ENCODE results near the gene HS3ST2. TPM values are rescaled to one million over a fixed set of nuclear protein-coding genes. Genes with fewer than 3 reads are reported as not detected.

HS3ST2 gene
- total and polyA plus RNA-seq, 9 donors, result 0.31 to 28.9 (median 0.83) TPM; not detected in 3

DNA sequence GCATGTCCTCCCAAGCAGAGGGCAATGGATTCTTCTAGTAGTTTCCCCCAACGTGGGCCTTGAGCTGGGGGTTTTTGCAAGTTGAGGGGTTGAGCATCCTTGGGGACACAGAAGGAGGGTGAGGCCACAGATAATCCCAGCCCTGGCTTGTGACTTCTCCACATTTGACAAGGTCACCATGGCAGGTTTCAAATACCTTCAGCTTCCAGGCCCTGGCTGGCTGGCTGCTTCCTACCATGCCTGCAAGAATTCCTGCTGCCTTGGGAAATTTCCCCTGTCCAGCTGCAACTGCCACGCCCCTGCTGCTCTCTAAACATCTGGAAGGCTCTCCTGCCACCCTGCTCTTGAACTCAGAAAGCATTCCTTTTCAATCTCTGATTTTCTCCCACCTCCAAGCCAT is 41.3 kb downstream of the HS3ST2 start:
- DNase-seq, result no peak
- Histone ChIP-seq H3K36me3 (no peaks in the 10 kb centered on the region), H3K4me3 (no peak overlapping the region), H3K9me3 (no peaks in the 10 kb centered on the region), H3K27ac (no peak overlapping the region), H3K4me1 (ENCODE audit: insufficient read depth) (no peaks in the 10 kb centered on the region), H3K27me3 (no peaks in the 10 kb centered on the region)
- TF ChIP-seq POLR2A (IDR thresholded peaks at IDR 0.05) (no peak), EP300 (IDR thresholded peaks at IDR 0.05) (no peak)
- TF ChIP-seq, protein P1, sequence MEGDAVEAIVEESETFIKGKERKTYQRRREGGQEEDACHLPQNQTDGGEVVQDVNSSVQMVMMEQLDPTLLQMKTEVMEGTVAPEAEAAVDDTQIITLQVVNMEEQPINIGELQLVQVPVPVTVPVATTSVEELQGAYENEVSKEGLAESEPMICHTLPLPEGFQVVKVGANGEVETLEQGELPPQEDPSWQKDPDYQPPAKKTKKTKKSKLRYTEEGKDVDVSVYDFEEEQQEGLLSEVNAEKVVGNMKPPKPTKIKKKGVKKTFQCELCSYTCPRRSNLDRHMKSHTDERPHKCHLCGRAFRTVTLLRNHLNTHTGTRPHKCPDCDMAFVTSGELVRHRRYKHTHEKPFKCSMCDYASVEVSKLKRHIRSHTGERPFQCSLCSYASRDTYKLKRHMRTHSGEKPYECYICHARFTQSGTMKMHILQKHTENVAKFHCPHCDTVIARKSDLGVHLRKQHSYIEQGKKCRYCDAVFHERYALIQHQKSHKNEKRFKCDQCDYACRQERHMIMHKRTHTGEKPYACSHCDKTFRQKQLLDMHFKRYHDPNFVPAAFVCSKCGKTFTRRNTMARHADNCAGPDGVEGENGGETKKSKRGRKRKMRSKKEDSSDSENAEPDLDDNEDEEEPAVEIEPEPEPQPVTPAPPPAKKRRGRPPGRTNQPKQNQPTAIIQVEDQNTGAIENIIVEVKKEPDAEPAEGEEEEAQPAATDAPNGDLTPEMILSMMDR (IDR thresholded peaks at IDR 0.05), result no peak
- intact Hi-C loops (cut with DNase I), result no loop called here
- WGBS, 3 donors, result 33 to 45% (median 40%) methylated on average over 2 of the region's 2 CpGs

DNA sequence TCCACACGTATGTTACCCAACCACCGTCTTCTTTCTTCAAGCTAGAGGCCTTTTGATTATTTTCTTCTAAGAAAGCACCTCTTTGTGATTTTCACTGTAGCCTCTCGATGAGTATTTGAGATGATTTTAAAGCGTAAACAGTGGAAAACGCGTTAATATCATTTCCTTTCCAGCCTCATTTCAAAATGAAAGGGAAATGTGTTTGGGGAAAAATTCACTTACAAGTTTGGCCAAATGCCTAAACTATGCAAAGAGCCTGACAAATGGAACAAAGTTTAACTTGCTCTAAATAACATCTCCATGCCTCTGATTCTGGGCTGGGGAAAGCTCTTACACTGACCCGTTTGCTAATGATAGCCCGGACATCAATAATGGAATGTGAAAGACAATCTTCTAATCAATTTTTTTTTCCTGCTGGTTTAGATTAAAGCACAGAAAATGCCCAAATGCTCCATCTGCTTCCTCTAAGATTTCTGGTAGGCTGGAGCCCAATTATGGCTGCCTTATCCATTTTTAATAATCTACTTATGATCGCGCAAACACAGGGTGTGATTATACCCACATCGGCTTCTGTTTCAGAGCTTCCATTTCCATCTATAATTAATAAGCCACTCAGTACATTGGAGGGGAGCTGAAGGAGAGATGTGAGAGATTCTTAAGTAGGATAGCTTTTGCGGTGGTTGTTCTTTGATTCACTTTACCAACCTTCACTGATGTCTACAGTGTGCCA is 43.5 kb downstream of the HS3ST2 start:
- Histone ChIP-seq H3K27me3 (no peaks in the 10 kb centered on the region), H3K4me3 (no peak overlapping the region), H3K9me3 (no peaks in the 10 kb centered on the region), H3K36me3 (no peaks in the 10 kb centered on the region), H3K27ac (no peak overlapping the region), H3K4me1 (ENCODE audit: insufficient read depth) (no peaks in the 10 kb centered on the region)
- DNase-seq, result no peak
- TF ChIP-seq, protein P1 (IDR thresholded peaks at IDR 0.05), result no peak
- TF ChIP-seq EP300 (IDR thresholded peaks at IDR 0.05) (no peak), POLR2A (IDR thresholded peaks at IDR 0.05) (no peak)
- intact Hi-C loops (cut with DNase I), result no loop called here
- 82 to 86% (median 84%) methylated on average over 12 of the region's 12 CpGs for WGBS, 3 donors

DNA sequence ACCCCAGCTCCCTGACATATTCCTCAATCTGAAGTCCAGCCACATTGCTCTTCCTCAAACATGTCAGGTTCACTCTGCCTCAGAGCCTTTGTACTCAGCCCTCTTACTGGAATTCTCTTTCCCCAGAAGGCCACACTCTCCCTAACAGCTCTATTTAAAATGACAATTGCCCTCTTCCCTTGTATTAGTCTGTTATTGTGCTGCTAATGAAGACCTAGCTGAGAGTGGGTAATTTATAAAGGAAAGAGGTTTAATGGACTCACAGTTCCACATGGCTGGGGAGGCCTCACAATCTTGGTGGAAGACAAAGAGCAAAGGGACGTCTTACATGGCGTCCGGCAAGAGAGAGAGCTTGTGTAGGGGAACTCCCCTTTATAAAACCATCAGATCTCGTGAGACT is 46.0 kb downstream of the HS3ST2 start:
- TF ChIP-seq EP300 (IDR thresholded peaks at IDR 0.05) (no peak), POLR2A (IDR thresholded peaks at IDR 0.05) (no peak)
- TF ChIP-seq, protein P1 (IDR thresholded peaks at IDR 0.05), result no peak
- Histone ChIP-seq H3K27me3 (no peaks in the 10 kb centered on the region), H3K4me1 (ENCODE audit: insufficient read depth) (no peaks in the 10 kb centered on the region), H3K9me3 (no peaks in the 10 kb centered on the region), H3K36me3 (no peaks in the 10 kb centered on the region), H3K4me3 (no peak overlapping the region), H3K27ac (no peak overlapping the region)
- whole genome bisulfite sequencing, 3 donors, result 61 to 78% (median 63%) methylated on average over 4 of the region's 4 CpGs
- intact Hi-C loops (cut with DNase I), result no loop called here
- no peak for DNase-seq

DNA sequence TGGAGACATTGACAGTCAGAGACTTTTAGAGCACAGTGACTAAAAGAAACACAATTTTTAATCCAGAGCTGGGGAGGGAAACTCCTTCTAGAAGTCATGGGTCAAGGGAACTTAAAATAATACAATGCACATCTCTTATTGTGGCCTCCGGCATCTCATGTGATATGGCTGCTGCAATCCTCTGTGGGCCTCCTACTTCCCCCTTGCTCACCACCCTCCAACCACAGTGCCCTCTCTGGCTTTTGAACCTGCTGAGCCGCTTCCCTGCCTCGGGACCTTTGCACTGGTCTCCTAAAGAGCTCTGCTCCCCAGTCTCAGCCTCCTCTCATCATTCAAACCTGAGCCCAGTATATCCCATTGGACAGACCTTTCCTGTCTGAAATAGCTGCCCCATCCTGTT is 47.6 kb downstream of the HS3ST2 start:
- WGBS, 3 donors, result 66 to 75% (median 73%) methylated on average over 3 of the region's 3 CpGs

More for the DNA sequence above, 47.6 kb downstream of the HS3ST2 start:
- no peaks in the 10 kb centered on the region for H3K4me1 ChIP-seq (ENCODE audit: insufficient read depth)
- DNase-seq, result no peak
- intact Hi-C loops (cut with DNase I), result no loop called here
- no peak overlapping the region for H3K4me3 ChIP-seq
- no peak overlapping the region for H3K27ac ChIP-seq
- no peaks in the 10 kb centered on the region for H3K36me3 ChIP-seq
- H3K27me3 ChIP-seq, result no peaks in the 10 kb centered on the region
- H3K9me3 ChIP-seq, result no peaks in the 10 kb centered on the region
- TF ChIP-seq POLR2A (IDR thresholded peaks at IDR 0.05), result no peak
- TF ChIP-seq, protein P1 (IDR thresholded peaks at IDR 0.05), result no peak
- TF ChIP-seq EP300 (IDR thresholded peaks at IDR 0.05), result no peak
